Measurements from ENCODE around the gene SLC22A2. TPM values are rescaled to one million over a fixed set of nuclear protein-coding genes. Genes with fewer than 3 reads are reported as not detected.

Gene SLC22A2
- total and polyA plus RNA-seq, 2 of the 13 experiments (the other 11 are each of a cell fraction or from before 2014, with no cell fraction given), result not detected

DNA sequence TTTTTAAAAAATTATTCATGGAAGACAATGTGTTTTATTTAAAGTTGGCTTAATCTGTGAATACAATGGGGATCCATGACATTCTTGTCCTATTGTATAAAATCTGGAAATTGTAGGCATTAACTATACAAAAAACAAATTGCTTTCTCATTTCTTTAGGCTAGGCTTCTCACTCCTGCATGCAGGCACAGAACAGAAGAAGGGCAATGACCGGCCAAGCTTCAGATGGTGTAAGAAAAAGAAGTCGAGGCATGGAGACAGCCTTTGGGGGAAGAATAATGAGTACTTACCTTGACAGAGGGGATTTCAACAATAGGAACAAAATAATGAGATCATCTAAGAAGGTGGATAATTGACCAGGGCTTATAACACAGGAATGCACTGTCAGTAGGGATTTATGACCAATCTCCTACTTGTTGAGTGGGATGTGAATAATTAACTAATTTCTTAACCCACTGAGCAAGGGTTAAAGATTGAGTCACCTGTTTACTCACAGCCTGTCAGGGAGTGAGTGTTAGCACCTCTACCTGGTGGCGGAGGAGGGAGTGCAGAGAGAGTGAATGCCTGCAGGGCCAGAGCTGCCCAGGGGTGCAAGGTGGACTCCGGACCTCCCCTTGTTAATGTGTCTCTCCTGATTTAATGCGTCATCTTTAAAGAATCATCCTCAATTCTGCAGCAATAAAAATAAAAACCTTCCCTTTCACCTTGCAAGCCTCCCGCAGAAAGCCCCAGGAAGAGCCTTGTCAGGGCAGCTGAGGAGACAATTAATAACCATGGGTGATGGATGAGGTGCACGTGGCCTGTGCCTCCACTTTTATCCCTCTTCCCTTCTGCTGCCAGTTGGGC lies 3.9 kb downstream of the SLC22A2 start (continued):
- TF ChIP-seq, protein P1, sequence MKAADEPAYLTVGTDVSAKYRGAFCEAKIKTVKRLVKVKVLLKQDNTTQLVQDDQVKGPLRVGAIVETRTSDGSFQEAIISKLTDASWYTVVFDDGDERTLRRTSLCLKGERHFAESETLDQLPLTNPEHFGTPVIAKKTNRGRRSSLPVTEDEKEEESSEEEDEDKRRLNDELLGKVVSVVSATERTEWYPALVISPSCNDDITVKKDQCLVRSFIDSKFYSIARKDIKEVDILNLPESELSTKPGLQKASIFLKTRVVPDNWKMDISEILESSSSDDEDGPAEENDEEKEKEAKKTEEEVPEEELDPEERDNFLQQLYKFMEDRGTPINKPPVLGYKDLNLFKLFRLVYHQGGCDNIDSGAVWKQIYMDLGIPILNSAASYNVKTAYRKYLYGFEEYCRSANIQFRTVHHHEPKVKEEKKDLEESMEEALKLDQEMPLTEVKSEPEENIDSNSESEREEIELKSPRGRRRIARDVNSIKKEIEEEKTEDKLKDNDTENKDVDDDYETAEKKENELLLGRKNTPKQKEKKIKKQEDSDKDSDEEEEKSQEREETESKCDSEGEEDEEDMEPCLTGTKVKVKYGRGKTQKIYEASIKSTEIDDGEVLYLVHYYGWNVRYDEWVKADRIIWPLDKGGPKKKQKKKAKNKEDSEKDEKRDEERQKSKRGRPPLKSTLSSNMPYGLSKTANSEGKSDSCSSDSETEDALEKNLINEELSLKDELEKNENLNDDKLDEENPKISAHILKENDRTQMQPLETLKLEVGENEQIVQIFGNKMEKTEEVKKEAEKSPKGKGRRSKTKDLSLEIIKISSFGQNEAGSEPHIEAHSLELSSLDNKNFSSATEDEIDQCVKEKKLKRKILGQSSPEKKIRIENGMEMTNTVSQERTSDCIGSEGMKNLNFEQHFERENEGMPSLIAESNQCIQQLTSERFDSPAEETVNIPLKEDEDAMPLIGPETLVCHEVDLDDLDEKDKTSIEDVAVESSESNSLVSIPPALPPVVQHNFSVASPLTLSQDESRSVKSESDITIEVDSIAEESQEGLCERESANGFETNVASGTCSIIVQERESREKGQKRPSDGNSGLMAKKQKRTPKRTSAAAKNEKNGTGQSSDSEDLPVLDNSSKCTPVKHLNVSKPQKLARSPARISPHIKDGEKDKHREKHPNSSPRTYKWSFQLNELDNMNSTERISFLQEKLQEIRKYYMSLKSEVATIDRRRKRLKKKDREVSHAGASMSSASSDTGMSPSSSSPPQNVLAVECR (CRISPR knock-in tag; IDR thresholded peaks at IDR 0.05; ENCODE audit: borderline replicate concordance), result peak; percentile 20; the same call in 1 of the 2 replicates
- 0 out of 2 replicates have a peak, but pooled peaks have one; percentile 46 for TF ChIP-seq SIX1 (CRISPR knock-in tag; IDR thresholded peaks at IDR 0.05; ENCODE audit: borderline replicate concordance)
- TF ChIP-seq, protein P2, sequence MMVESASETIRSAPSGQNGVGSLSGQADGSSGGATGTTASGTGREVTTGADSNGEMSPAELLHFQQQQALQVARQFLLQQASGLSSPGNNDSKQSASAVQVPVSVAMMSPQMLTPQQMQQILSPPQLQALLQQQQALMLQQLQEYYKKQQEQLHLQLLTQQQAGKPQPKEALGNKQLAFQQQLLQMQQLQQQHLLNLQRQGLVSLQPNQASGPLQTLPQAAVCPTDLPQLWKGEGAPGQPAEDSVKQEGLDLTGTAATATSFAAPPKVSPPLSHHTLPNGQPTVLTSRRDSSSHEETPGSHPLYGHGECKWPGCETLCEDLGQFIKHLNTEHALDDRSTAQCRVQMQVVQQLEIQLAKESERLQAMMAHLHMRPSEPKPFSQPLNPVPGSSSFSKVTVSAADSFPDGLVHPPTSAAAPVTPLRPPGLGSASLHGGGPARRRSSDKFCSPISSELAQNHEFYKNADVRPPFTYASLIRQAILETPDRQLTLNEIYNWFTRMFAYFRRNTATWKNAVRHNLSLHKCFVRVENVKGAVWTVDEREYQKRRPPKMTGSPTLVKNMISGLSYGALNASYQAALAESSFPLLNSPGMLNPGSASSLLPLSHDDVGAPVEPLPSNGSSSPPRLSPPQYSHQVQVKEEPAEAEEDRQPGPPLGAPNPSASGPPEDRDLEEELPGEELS (CRISPR knock-in tag; IDR thresholded peaks at IDR 0.05), result peak; percentile 96
- TF ChIP-seq, protein P3, sequence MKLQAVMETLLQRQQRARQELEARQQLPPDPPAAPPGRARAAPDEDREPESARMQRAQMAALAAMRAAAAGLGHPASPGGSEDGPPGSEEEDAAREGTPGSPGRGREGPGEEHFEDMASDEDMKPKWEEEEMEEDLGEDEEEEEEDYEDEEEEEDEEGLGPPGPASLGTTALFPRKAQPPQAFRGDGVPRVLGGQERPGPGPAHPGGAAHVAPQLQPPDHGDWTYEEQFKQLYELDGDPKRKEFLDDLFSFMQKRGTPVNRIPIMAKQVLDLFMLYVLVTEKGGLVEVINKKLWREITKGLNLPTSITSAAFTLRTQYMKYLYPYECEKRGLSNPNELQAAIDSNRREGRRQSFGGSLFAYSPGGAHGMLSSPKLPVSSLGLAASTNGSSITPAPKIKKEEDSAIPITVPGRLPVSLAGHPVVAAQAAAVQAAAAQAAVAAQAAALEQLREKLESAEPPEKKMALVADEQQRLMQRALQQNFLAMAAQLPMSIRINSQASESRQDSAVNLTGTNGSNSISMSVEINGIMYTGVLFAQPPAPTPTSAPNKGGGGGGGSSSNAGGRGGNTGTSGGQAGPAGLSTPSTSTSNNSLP (IDR thresholded peaks at IDR 0.05; ENCODE audit: low read depth, low read length), result peak; percentile 93
- TF ChIP-seq, protein P4, sequence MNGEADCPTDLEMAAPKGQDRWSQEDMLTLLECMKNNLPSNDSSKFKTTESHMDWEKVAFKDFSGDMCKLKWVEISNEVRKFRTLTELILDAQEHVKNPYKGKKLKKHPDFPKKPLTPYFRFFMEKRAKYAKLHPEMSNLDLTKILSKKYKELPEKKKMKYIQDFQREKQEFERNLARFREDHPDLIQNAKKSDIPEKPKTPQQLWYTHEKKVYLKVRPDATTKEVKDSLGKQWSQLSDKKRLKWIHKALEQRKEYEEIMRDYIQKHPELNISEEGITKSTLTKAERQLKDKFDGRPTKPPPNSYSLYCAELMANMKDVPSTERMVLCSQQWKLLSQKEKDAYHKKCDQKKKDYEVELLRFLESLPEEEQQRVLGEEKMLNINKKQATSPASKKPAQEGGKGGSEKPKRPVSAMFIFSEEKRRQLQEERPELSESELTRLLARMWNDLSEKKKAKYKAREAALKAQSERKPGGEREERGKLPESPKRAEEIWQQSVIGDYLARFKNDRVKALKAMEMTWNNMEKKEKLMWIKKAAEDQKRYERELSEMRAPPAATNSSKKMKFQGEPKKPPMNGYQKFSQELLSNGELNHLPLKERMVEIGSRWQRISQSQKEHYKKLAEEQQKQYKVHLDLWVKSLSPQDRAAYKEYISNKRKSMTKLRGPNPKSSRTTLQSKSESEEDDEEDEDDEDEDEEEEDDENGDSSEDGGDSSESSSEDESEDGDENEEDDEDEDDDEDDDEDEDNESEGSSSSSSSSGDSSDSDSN (CRISPR knock-in tag; IDR thresholded peaks at IDR 0.05), result peak; percentile 42; the same call in 1 of the 2 replicates
- peak; percentile 94 for TF ChIP-seq ZEB1 (IDR thresholded peaks at IDR 0.05; ENCODE audit: insufficient replicate concordance, low read depth)
- TF ChIP-seq HOXA3 (CRISPR knock-in tag; IDR thresholded peaks at IDR 0.05), result peak; percentile 53; the same call in 1 of the 2 replicates
- TF ChIP-seq MAFK (conservative IDR thresholded peaks at IDR 0.05 in 1 of 2, IDR thresholded peaks at IDR 0.05 in 1 of 2; ENCODE audit: low read length in 2 of 2), result 0 out of 4 replicates have a peak, but pooled peaks of 1 of the 2 experiments have one; percentile 3
- TF ChIP-seq, protein P5, sequence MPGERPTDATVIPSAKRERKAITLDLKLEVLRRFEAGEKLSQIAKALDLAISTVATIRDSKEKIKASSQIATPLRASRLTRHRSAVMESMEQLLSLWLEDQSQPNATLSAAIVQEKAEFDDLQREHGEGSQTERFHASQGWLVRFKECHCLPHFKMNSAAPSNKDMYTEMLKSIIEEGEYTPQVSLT (CRISPR knock-in tag; IDR thresholded peaks at IDR 0.05; ENCODE audit: borderline replicate concordance, low read depth), result 0 out of 2 replicates have a peak, but pooled peaks have one; percentile 49
- 0 out of 2 replicates have a peak, but pooled peaks have one; percentile 33 for TF ChIP-seq ZNF136 (CRISPR knock-in tag; IDR thresholded peaks at IDR 0.05; ENCODE audit: low read depth)
- TF ChIP-seq KDM3A (CRISPR knock-in tag; IDR thresholded peaks at IDR 0.05; ENCODE audit: low read depth), result 0 out of 2 replicates have a peak, but pooled peaks have one; percentile 76
- TF ChIP-seq SALL1 (CRISPR knock-in tag; IDR thresholded peaks at IDR 0.05), result peak; percentile 92
- peak; percentile 57 for TF ChIP-seq CREB1 (IDR thresholded peaks at IDR 0.05)
- TF ChIP-seq CREB1 (CRISPR knock-in tag; IDR thresholded peaks at IDR 0.05), result peak; percentile 49; the same call in 1 of the 2 replicates
- TF ChIP-seq, protein P6, sequence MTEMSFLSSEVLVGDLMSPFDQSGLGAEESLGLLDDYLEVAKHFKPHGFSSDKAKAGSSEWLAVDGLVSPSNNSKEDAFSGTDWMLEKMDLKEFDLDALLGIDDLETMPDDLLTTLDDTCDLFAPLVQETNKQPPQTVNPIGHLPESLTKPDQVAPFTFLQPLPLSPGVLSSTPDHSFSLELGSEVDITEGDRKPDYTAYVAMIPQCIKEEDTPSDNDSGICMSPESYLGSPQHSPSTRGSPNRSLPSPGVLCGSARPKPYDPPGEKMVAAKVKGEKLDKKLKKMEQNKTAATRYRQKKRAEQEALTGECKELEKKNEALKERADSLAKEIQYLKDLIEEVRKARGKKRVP (CRISPR knock-in tag; IDR thresholded peaks at IDR 0.05), result peak in 1 of 2 experiments; percentile 69; a peak in 2 of 4 replicates

Data from HepG2 (cell line).